HT-29 (cell line): ENCODE data around the gene NPSR1. TPM values are rescaled to one million over a fixed set of nuclear protein-coding genes. Genes with fewer than 3 reads are reported as not detected.

Source experiments
- DNase-seq: peaks from one replicate; pipeline ENCODE4 v3.0.0-alpha.2; 2015; ENCODE audit warnings: low spot score
- total RNA-seq: library from RNA; depleted of rRNA; stranded (reverse); fragments of >200 nt; shearing (Covaris generic); gene quantifications from 2 replicates; pipeline ENCODE4 v1.2.3, GENCODE V29; 2014

The NPSR1 gene
- total RNA-seq, 1 experiment from 2014 or later: 3.0 TPM

- DNase-seq: no peak
These were observed 99.6 kb downstream of the NPSR1 start for GRCh38 chr7:34757570-34758110.

- no peak for DNase-seq
These were observed 100.1 kb downstream of the NPSR1 start for GRCh38 chr7:34758111-34758601.

GRCh38 chr7:34759477-34760125, 101.6 kb downstream of the NPSR1 start:
- peak; percentile 69 for DNase-seq

GRCh38 chr7:34760271-34760670, 102.3 kb downstream of the NPSR1 start:
- no peak for DNase-seq

- no peak for DNase-seq
These were observed 103.2 kb downstream of the NPSR1 start for GRCh38 chr7:34761206-34761605.

GRCh38 chr7:34761627-34762026, 103.6 kb downstream of the NPSR1 start:
- no peak for DNase-seq

- peak; percentile 16 for DNase-seq
These were observed 104.7 kb downstream of the NPSR1 start for GRCh38 chr7:34762764-34763163.

- DNase-seq: no peak
These were observed 114.4 kb downstream of the NPSR1 start for GRCh38 chr7:34772296-34772938.

GRCh38 chr7:34776748-34777358, 118.8 kb downstream of the NPSR1 start:
- DNase-seq: peak; percentile 16

GRCh38 chr7:34780546-34780945, 122.5 kb downstream of the NPSR1 start:
- no peak for DNase-seq

- DNase-seq: no peak
These were observed 129.6 kb downstream of the NPSR1 start for GRCh38 chr7:34787586-34787985.

- no peak for DNase-seq
These were observed 148.8 kb downstream of the NPSR1 start for GRCh38 chr7:34806831-34807230.

- DNase-seq: no peak
These were observed 149.7 kb downstream of the NPSR1 start for GRCh38 chr7:34807548-34808340.

- DNase-seq: peak; percentile 30
These were observed 156.3 kb downstream of the NPSR1 start for GRCh38 chr7:34814203-34814842.

GRCh38 chr7:34821932-34822558, 164.0 kb downstream of the NPSR1 start:
- no peak for DNase-seq

GRCh38 chr7:34823650-34824258, 165.7 kb downstream of the NPSR1 start:
- peak; percentile 85 for DNase-seq

- DNase-seq: no peak
These were observed 167.2 kb downstream of the NPSR1 start for GRCh38 chr7:34825221-34825620.

- no peak for DNase-seq
These were observed 172.4 kb downstream of the NPSR1 start for GRCh38 chr7:34830390-34830789.

GRCh38 chr7:34831436-34831835, 173.4 kb downstream of the NPSR1 start:
- no peak for DNase-seq

GRCh38 chr7:34832020-34832419, 174.0 kb downstream of the NPSR1 start:
- no peak for DNase-seq
